H9 (cell line): ENCODE measurements around the gene PITPNM1. TPM values are rescaled to one million over a fixed set of nuclear protein-coding genes. Genes with fewer than 3 reads are reported as not detected.

ENCODE experiments used
- DNase-seq: peaks from one replicate; pipeline ENCODE4 v3.0.0-alpha.2; 2017
- H2AFZ ChIP-seq: one replicate; pipeline ENCODE4 v1.6.1; 2013; ENCODE audit warnings: mild to moderate bottlenecking, low read length, control low read depth, moderate library complexity
- H2AK5ac ChIP-seq: 2 replicates; pipeline ENCODE4 v1.6.1; 2013; ENCODE audit warnings: low read length, control low read depth, mixed read lengths; ENCODE audit not compliant: insufficient read length
- H2BK120ac ChIP-seq: one replicate; pipeline ENCODE4 v1.6.1; 2013; ENCODE audit warnings: low read depth, mild to moderate bottlenecking, low read length, control low read depth, inconsistent platforms; ENCODE audit not compliant: poor library complexity, severe bottlenecking
- H2BK12ac ChIP-seq: 2 replicates; pipeline ENCODE4 v1.6.1; 2013; ENCODE audit warnings: low read length, control low read depth, mixed read lengths, low read depth; ENCODE audit not compliant: insufficient read length
- H2BK15ac ChIP-seq: 2 replicates; pipeline ENCODE4 v1.6.1; 2013; ENCODE audit warnings: low read depth, low read length, control low read depth
- H2BK20ac ChIP-seq: one replicate; pipeline ENCODE4 v1.6.1; 2013; ENCODE audit warnings: low read depth, mild to moderate bottlenecking, low read length, control low read depth, inconsistent platforms; ENCODE audit not compliant: poor library complexity, severe bottlenecking
- H2BK5ac ChIP-seq: 2 replicates; pipeline ENCODE4 v1.6.1; 2013; ENCODE audit warnings: low read length, control low read depth, mixed read lengths; ENCODE audit not compliant: insufficient read length
- H3K14ac ChIP-seq: 2 replicates; pipeline ENCODE4 v1.6.1; 2013; ENCODE audit warnings: low read length, control low read depth; ENCODE audit not compliant: insufficient read depth
- H3K18ac ChIP-seq: 2 replicates; pipeline ENCODE4 v1.6.1; 2013; ENCODE audit warnings: low read depth, mild to moderate bottlenecking, mixed read lengths, low read length, control low read depth; ENCODE audit not compliant: insufficient read length
- H3K23ac ChIP-seq: 2 replicates; pipeline ENCODE4 v1.6.1; 2013; ENCODE audit warnings: low read length, control low read depth, mixed read lengths, low read depth; ENCODE audit not compliant: insufficient read length
- H3K23me2 ChIP-seq: 2 replicates; pipeline ENCODE4 v1.6.1; 2013; ENCODE audit warnings: low read depth, mild to moderate bottlenecking, mixed read lengths, low read length, control low read depth; ENCODE audit not compliant: insufficient read length, poor library complexity, severe bottlenecking
- H3K27ac ChIP-seq: 2 replicates; pipeline ENCODE4 v1.5.1; 2013; ENCODE audit warnings: low read length, control low read depth, mixed read lengths, low read depth; ENCODE audit not compliant: insufficient read length
- H3K27me3 ChIP-seq: 2 replicates; pipeline ENCODE4 v1.6.1; 2013; ENCODE audit warnings: low read length, control low read depth, inconsistent platforms; ENCODE audit not compliant: insufficient read depth
- H3K4ac ChIP-seq: 2 replicates; pipeline ENCODE4 v1.6.1; 2013; ENCODE audit warnings: low read depth, mild to moderate bottlenecking, control low read depth, inconsistent platforms, low read length, moderate library complexity
- H3K4me1 ChIP-seq: 2 replicates; pipeline ENCODE4 v1.6.1; 2013; ENCODE audit warnings: low read length, control low read depth, inconsistent platforms; ENCODE audit not compliant: insufficient read depth
- H3K4me2 ChIP-seq: 2 replicates; pipeline ENCODE4 v1.6.1; 2013; ENCODE audit warnings: low read length, control low read depth, mixed read lengths; ENCODE audit not compliant: insufficient read length, insufficient read depth
- H3K56ac ChIP-seq: 2 replicates; pipeline ENCODE4 v1.6.1; 2013; ENCODE audit warnings: low read depth, mild to moderate bottlenecking, mixed read lengths, low read length, control low read depth; ENCODE audit not compliant: insufficient read length
- H3K79me1 ChIP-seq: 2 replicates; pipeline ENCODE4 v1.6.1; 2013; ENCODE audit warnings: low read depth, mild to moderate bottlenecking, moderate library complexity, low read length, control low read depth, inconsistent platforms; ENCODE audit not compliant: insufficient read depth, poor library complexity, severe bottlenecking
- H3K79me2 ChIP-seq: 2 replicates; pipeline ENCODE4 v1.6.1; 2013; ENCODE audit warnings: low read length, control low read depth, inconsistent platforms; ENCODE audit not compliant: insufficient read depth
- H3K9ac ChIP-seq: 2 replicates; pipeline ENCODE4 v1.6.1; 2013; ENCODE audit warnings: low read length, control low read depth, mixed read lengths; ENCODE audit not compliant: insufficient read length; ENCODE audit errors: extremely low read depth
- H3K9me3 ChIP-seq: one replicate; pipeline ENCODE4 v1.6.1; 2013; ENCODE audit warnings: low read depth, low read length, inconsistent platforms; ENCODE audit not compliant: control insufficient read depth
- H3T11ph ChIP-seq: one replicate; pipeline ENCODE4 v1.6.1; 2013; ENCODE audit warnings: mild to moderate bottlenecking, low read length, control low read depth, inconsistent platforms
- H4K20me1 ChIP-seq: one replicate; pipeline ENCODE4 v1.6.1; 2013; ENCODE audit not compliant: control insufficient read depth, insufficient read length, insufficient read depth
- H4K5ac ChIP-seq: 2 replicates; pipeline ENCODE4 v1.6.1; 2013; ENCODE audit warnings: low read depth, mild to moderate bottlenecking, mixed read lengths, low read length, control low read depth; ENCODE audit not compliant: insufficient read length
- H4K8ac ChIP-seq: replicated peaks from 2 replicates; pipeline ENCODE4 v1.6.1; 2013; ENCODE audit warnings: low read length, control low read depth, mixed read lengths, low read depth; ENCODE audit not compliant: insufficient read length
- H4K91ac ChIP-seq: 2 replicates; pipeline ENCODE4 v1.6.1; 2013; ENCODE audit warnings: low read depth, mild to moderate bottlenecking, moderate library complexity, mixed read lengths, low read length, control low read depth; ENCODE audit not compliant: insufficient read length
- H3K27ac Mint-ChIP-seq, 3 experiments: 2 replicates in 2 of 3; 3 replicates in 1 of 3; pipeline ENCODE4 v1.8.0; 2020 to 2021; ENCODE audit warnings: mixed read lengths in 3 of 3, mild to moderate bottlenecking in 1 of 3, moderate library complexity in 1 of 3
- H3K27me3 Mint-ChIP-seq: 2 replicates; pipeline ENCODE4 v1.8.0; 2021; ENCODE audit warnings: low read depth, mild to moderate bottlenecking, moderate library complexity, mixed read lengths
- H3K36me3 Mint-ChIP-seq, 3 experiments: 2 replicates in 2 of 3; 3 replicates in 1 of 3; pipeline ENCODE4 v1.8.0; 2020 to 2021; ENCODE audit warnings: low read depth in 3 of 3, mixed read lengths in 3 of 3; ENCODE audit not compliant: insufficient read depth in 1 of 3
- H3K4me1 Mint-ChIP-seq, 2 experiments: 2 replicates each; pipeline ENCODE4 v1.8.0; 2020; ENCODE audit warnings: mixed read lengths in 2 of 2
- H3K4me3 Mint-ChIP-seq, 2 experiments: 2 replicates in 1 of 2; 3 replicates in 1 of 2; pipeline ENCODE4 v1.8.0; 2020 to 2021; ENCODE audit warnings: mild to moderate bottlenecking in 2 of 2, mixed read lengths in 2 of 2, moderate library complexity in 1 of 2
- H3K9me3 Mint-ChIP-seq, 2 experiments: 2 replicates in 1 of 2; 3 replicates in 1 of 2; pipeline ENCODE4 v1.8.0; 2020; ENCODE audit warnings: mild to moderate bottlenecking in 2 of 2, mixed read lengths in 2 of 2, moderate library complexity in 1 of 2
- CTCF ChIP-seq: fragments of 200-600 bp; sonication (generic); conservative IDR thresholded peaks from 3 replicates; pipeline ENCODE4 v1.8.0; 2021; ENCODE audit warnings: antibody characterized with exemption, mild to moderate bottlenecking
- WGBS: extraction: QIAGEN DNeasy Blood & Tissue Kit; methylation state at CpG from one replicate; pipeline ENCODE4 v1.1.7; 2013; ENCODE audit warnings: missing lambda C conversion rate, low lambda C conversion rate, mixed read lengths; ENCODE audit not compliant: insufficient read length; ENCODE audit errors: extremely low coverage; 5-methylcytosine and 5-hydroxymethylcytosine counted together
- total RNA-seq: library from RNA; stranded (reverse); gene quantifications from 2 replicates; pipeline ENCODE4 v1.2.1, GENCODE V29; 2021

PITPNM1 gene
- total RNA-seq, 1 experiment from 2014 or later, result 43.5 TPM

GRCh38 chr11:67498544-67498972 is 6.6 kb downstream of the PITPNM1 start:
- H4K91ac ChIP-seq, result no peak overlapping the region
- no peak overlapping the region for H3K9ac ChIP-seq
- Mint-ChIP-seq H3K4me3 (no peak overlapping the region), H3K27me3 (peaks cover 6% of the 10 kb centered on the region), H3K36me3 (peaks cover 5 to 25% (median 10%) of the 10 kb centered on the region in 3 experiments), H3K9me3 (no peaks in the 10 kb centered on the region), H3K27ac (no peak overlapping the region), H3K4me1 (peaks cover 0 to 7% of the 10 kb centered on the region in 2 experiments; a peak in 2 of 4 replicates)
- no peak overlapping the region for H3K23ac ChIP-seq
- no peak overlapping the region for H2BK12ac ChIP-seq
- H2BK120ac ChIP-seq, result no peak overlapping the region
- no peak overlapping the region for H3K18ac ChIP-seq
- H3K27me3 ChIP-seq, result no peaks in the 10 kb centered on the region
- no peak overlapping the region for H2AFZ ChIP-seq
- no peak for TF ChIP-seq CTCF
- DNase-seq, result no peak
- no peaks in the 10 kb centered on the region for H3K79me2 ChIP-seq
- WGBS, result no CpG with 5 or more reads among the region's 21 CpGs
- H3K4me2 ChIP-seq, result no peak overlapping the region
- no peak overlapping the region for H2BK5ac ChIP-seq
- no peak overlapping the region for H3K4ac ChIP-seq
- no peak overlapping the region for H4K8ac ChIP-seq
- H3K9me3 ChIP-seq, result no peaks in the 10 kb centered on the region
- no peak overlapping the region for H2BK20ac ChIP-seq
- no peak overlapping the region for H2BK15ac ChIP-seq
- no peaks in the 10 kb centered on the region for H3K4me1 ChIP-seq
- no peak overlapping the region for H3K14ac ChIP-seq
- H3K27ac ChIP-seq, result no peak overlapping the region
- H4K5ac ChIP-seq, result no peak overlapping the region
- H2AK5ac ChIP-seq, result no peak overlapping the region
- no peak overlapping the region for H3T11ph ChIP-seq
- no peak overlapping the region for H3K56ac ChIP-seq
- H3K79me1 ChIP-seq, result no peaks in the 10 kb centered on the region
- no peaks in the 10 kb centered on the region for H4K20me1 ChIP-seq
- peaks cover under 1% of the 10 kb centered on the region for H3K23me2 ChIP-seq
